AG04449 (cell line): ENCODE data around the gene CAMSAP1.

Source experiments
- CTCF ChIA-PET: fragments of 350-600 bp; formaldehyde crosslinking; extraction: SDS; loops from one replicate; lab custom pipeline; 2021; ENCODE audit warnings: antibody characterized with exemption; lab: Yijun Ruan, JAX
- POLR2A ChIA-PET: fragments of 400-600, 350-600 bp; formaldehyde crosslinking; extraction: SDS; loops from one replicate; lab custom pipeline; 2020; ENCODE audit warnings: antibody characterized with exemption, inconsistent platforms; lab: Yijun Ruan, JAX
- DNase-seq: peaks from one replicate; pipeline ENCODE4 v3.0.0-alpha.2; 2010; ENCODE audit warnings: low read depth, low spot score
- H3K4me3 ChIP-seq: 2 replicates; pipeline ENCODE4 v1.5.1; 2011; ENCODE audit warnings: low read depth, mild to moderate bottlenecking, control low read depth, low read length
- CTCF ChIP-seq: IDR thresholded peaks from one replicate; pipeline ENCODE4 v1.5.1; 2011; ENCODE audit warnings: mild to moderate bottlenecking, moderate library complexity, low read length, control low read depth, inconsistent platforms; ENCODE audit not compliant: insufficient read depth; ENCODE audit errors: missing control alignments

Gene CAMSAP1

GRCh38 chr9:135771401-135772051 is 135.8 kb downstream of the CAMSAP1 start:
- no peak overlapping the region for H3K4me3 ChIP-seq
- no peak for DNase-seq
- ChIA-PET POLR2A (no interaction called here), CTCF (no interaction called here)
- no peak for TF ChIP-seq CTCF

GRCh38 chr9:135770771-135771170 is 136.6 kb downstream of the CAMSAP1 start:
- DNase-seq: no peak
- no peak for TF ChIP-seq CTCF
- ChIA-PET POLR2A (no interaction called here), CTCF (no interaction called here)
- no peak overlapping the region for H3K4me3 ChIP-seq

- POLR2A ChIA-PET: no interaction called here
- DNase-seq: no peak
- CTCF ChIA-PET: no interaction called here
- no peak overlapping the region for H3K4me3 ChIP-seq
- no peak for TF ChIP-seq CTCF
These were observed 137.2 kb downstream of the CAMSAP1 start for GRCh38 chr9:135770203-135770535.

GRCh38 chr9:135769489-135770202 is 137.7 kb downstream of the CAMSAP1 start:
- no peak for TF ChIP-seq CTCF
- ChIA-PET CTCF (no interaction called here), POLR2A (no interaction called here)
- DNase-seq: no peak
- no peak overlapping the region for H3K4me3 ChIP-seq

- ChIA-PET CTCF (no interaction called here), POLR2A (no interaction called here)
These were observed 138.7 kb downstream of the CAMSAP1 start for GRCh38 chr9:135768516-135769218.

More at GRCh38 chr9:135768516-135769218, 138.7 kb downstream of the CAMSAP1 start:
- TF ChIP-seq CTCF: no peak
- H3K4me3 ChIP-seq: no peak overlapping the region
- no peak for DNase-seq
